Hypothalamus (tissue), 51 donors: ENCODE data around the gene DNASE1L3.
"Not testable (repeated sequence)": the region's sequence is repeated elsewhere in the genome, so short reads cannot be mapped to it uniquely, and the experiment has no call there.

Experiments used
- DNase-seq, 51 donors: peaks; one replicate each; lab custom pipeline; 2025; lab: John Stamatoyannopoulos, UW

DNASE1L3 gene

GRCh38 chr3:58202917-58203360, 7.8 kb downstream of the DNASE1L3 start:
- DNase-seq: no peak

GRCh38 chr3:58201451-58201850, 9.3 kb downstream of the DNASE1L3 start:
- not testable (repeated sequence) for DNase-seq

GRCh38 chr3:58200846-58201355, 9.9 kb downstream of the DNASE1L3 start:
- no peak for DNase-seq

- no peak for DNase-seq
Observed at GRCh38 chr3:58200121-58200709, 10.6 kb downstream of the DNASE1L3 start.

- no peak for DNase-seq
Observed at GRCh38 chr3:58198804-58199203, 12.0 kb downstream of the DNASE1L3 start.

GRCh38 chr3:58198362-58198761, 12.4 kb downstream of the DNASE1L3 start:
- peak in 1 of 51 donors; percentile 42 for DNase-seq

GRCh38 chr3:58197588-58197987, 13.2 kb downstream of the DNASE1L3 start:
- DNase-seq: no peak

GRCh38 chr3:58193682-58194407, 16.9 kb downstream of the DNASE1L3 start:
- DNase-seq: no peak

- DNase-seq: no peak
Observed at GRCh38 chr3:58192069-58192468, 18.7 kb downstream of the DNASE1L3 start.

GRCh38 chr3:58191361-58191991, 19.3 kb downstream of the DNASE1L3 start:
- no peak for DNase-seq

GRCh38 chr3:58190882-58191281, 19.9 kb downstream of the DNASE1L3 start:
- DNase-seq: no peak

GRCh38 chr3:58190291-58190690, 20.5 kb downstream of the DNASE1L3 start:
- DNase-seq: no peak

- DNase-seq: no peak
Observed at GRCh38 chr3:58189691-58190090, 21.1 kb downstream of the DNASE1L3 start.

- DNase-seq: no peak
Observed at GRCh38 chr3:58188921-58189451, 21.8 kb downstream of the DNASE1L3 start.

- no peak for DNase-seq
Observed at GRCh38 chr3:58188173-58188564, 22.6 kb downstream of the DNASE1L3 start.

- no peak for DNase-seq
Observed at GRCh38 chr3:58184982-58185360, 25.8 kb downstream of the DNASE1L3 start.

GRCh38 chr3:58184309-58184981, 26.3 kb downstream of the DNASE1L3 start:
- no peak for DNase-seq

GRCh38 chr3:58183891-58184290, 26.9 kb downstream of the DNASE1L3 start:
- DNase-seq: no peak

- no peak for DNase-seq
Observed at GRCh38 chr3:58183221-58183620, 27.6 kb downstream of the DNASE1L3 start.

- no peak for DNase-seq
Observed at GRCh38 chr3:58180940-58181587, 29.7 kb downstream of the DNASE1L3 start.
